SK-N-DZ (cell line): Measurements from ENCODE around the gene GPA33.

Experiments used
- DNase-seq: peaks from one replicate; pipeline ENCODE4 v3.0.0-alpha.2; 2015; ENCODE audit warnings: low spot score

Gene GPA33

DNA sequence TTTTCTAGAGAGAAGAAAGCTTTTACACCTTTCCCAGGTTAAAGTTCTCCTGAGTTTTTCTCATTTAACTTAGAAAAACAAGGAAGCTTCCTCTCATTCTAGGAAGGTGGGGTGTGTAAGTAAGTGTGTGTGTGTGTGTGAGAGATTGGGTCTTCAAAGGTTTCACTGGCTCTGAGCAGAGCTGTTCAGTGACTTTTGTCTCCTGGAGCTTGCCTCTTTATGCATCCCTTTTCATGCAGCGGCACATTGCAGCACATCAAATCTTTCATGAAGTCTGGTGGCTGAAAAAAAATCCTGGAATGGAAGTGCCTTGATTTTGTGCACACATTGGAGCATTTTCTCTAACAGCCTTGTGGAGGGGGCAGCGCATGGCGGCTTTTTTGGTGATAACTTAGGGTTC lies 3.4 kb downstream of the GPA33 start:
- no peak for DNase-seq

DNA sequence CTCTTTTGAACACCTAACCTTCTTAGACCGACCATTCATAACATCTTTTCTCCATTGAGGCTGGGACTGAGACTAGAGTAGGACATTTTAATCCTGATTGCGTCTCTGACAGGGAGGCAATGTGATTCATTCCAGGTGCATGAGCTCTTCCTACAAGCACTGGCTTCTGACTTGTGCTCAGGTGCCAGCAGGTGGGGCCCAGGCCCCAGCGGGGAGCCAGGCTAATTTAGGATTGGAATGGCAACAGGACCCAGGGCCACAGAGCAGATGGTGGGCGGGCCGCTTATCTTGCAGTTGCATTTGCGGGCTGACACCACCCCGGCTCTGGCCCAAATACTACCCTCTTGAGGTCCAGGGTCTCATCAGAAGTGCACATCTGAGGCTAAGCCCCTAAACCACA lies 4.1 kb downstream of the GPA33 start:
- DNase-seq: no peak

DNA sequence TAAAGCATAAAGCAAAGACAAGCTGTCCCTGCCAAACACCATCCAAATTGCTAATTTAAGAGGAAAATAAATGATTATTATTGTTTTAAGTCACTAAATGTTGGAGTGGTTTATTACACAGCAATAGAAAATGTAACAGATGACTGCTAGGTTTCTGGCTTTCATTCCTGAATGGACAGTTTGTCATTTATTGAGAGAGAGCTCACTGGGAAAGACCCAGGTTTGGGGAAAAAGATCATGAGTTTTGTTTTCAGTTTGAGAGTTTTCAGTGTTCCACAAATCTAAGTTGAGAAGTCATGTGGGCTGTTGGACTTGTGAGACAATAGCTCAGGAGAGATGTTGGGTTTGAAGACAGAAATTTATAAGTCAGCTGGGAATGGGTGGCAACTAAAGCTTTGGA lies 5.4 kb downstream of the GPA33 start:
- no peak for DNase-seq

DNA sequence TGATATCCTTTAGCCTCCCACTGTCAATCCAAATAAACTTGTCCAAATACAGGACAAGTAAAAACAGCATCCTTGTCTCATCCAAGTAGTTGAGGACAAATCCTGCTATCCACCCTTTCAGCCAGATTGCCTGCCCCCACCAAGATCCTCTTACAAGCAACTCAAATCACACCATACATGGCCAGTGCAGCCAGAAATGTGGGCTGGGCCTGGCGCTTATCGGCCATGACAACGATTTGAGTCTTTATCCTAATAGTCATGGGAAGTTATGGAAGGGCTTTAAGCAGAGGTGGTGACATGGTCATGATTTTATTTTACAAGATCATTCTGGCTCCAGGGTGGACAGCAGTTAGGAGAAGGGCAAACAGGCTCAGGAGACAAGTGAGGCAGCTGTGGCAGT lies 6.3 kb downstream of the GPA33 start:
- no peak for DNase-seq

DNA sequence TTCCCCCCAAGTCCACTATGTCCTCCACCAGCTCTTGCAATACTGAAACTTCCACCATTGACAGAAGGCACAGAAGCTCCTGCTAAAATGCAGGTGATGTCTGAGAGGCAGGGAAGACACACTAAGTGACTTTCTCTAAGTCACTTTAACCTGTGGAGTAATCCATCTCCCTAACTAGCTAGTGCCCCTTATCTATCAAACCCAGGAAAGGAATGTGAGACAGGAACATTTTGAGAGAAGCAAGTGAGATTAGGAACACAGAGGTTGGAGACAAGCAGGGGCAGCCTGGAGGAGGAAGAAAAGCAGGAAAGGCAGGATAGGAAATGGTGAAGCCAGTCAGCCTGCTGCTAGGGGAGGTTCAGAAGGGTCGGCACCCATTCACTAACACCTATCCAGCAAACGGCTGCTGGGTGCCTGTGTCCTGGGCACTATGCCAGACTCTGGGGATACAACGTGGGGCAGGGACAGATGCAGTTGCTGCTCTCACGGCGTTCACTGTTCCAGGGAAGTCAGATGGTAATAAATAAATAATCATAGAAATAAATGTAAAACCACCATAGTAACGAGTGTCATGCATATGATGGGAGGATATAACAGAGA lies 7.0 kb downstream of the GPA33 start:
- no peak for DNase-seq

DNA sequence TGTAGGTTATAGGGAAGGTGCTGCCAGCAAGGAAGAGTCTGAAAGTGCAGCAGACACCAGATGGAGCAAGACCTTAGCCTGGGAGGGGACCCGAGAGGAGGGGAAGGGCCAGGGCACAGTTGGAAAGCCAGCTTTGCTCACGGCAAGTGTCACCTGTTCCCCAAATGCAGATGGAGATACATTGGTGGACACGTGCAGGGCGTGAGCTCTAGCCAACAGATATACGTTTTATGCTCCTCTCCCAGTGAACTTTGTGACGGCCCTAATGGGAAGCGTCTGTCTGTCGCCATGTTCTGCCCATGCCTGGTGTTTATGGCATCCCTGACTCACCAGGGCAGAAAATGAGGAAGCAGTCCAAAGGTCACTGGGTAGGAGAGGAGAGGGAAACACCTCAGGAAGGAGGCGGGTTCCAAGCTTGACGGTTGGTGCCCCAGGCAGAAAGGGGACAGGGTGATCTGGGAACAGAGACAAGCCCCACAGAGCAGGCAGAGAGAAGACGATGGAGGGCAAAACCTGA lies 7.6 kb downstream of the GPA33 start:
- DNase-seq: no peak

DNA sequence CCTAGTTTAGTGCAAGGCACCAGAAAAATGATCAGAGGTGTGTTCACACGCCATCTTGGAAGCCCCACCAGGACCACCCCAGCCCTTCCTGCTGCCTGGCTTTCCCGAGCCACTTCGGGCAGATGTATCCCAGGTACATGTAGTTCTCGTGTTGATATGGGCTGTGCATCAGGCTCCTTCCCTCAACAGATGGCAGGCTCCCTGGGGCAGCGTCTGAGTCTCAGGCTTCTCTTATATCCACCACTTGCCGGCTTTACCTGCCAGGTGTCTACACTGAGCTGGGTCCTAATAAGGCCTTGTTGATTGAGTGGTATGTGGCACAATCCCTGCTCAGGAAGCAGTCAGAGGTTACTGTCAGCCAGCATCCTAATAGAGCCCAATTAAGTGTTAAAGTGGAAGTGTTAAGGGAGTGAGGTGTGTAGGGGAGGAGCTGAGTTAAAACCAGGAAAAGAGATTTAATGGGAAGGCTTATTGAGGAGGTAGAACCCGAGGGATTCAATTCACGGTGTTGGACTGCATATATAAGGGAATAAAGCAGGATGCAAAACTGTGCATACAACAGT lies 8.5 kb downstream of the GPA33 start:
- DNase-seq: no peak

DNA sequence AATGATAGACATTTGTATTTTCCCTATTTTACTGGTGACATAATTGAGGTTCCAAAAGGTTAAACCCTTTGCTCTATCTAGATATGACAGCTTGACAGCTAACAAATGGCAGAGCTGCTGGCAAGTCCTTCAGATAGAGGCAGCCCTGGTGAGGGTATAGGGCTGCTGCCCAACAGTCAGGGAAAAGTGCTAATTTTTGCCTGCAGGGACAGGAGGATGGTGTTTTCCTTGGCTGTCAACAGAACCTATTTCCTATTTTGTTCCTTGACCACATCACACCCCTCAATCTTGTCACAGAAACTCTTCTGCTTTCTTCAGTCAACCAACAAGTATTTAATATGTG lies 12.3 kb downstream of the GPA33 start:
- DNase-seq: no peak

DNA sequence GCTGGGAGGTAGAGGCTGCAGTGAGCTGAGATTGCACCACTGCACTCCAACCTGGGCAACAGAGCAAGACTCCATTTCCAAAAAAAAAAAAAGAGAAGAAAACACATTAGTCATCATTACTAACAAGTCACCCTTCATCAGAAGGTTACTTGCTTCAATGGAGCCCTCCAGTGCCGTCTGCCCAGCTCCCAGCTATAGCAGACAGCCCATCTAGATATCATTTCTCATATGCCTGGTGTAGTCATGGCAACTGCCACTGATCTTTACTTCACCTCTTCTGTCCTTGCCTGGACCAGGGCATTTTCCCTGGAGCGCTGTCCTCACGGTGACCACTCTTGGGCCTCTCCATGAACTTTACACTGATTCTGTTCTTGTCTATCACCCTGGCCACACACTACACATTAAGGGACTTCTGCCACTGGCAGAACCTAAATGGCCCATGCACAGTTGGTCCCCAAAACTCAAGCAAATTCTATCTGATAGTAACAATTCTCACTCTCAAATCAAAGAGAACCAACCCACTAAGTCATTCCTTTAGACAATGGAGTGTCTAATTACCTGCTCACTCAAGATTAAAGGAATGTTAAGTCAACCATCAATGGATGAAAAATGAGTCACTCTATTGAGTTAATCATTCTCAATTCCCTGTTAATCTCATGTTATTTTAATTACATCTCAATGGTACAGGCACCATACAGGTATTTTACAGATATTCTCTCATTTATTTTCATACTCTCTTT lies 12.9 kb downstream of the GPA33 start:
- no peak for DNase-seq

DNA sequence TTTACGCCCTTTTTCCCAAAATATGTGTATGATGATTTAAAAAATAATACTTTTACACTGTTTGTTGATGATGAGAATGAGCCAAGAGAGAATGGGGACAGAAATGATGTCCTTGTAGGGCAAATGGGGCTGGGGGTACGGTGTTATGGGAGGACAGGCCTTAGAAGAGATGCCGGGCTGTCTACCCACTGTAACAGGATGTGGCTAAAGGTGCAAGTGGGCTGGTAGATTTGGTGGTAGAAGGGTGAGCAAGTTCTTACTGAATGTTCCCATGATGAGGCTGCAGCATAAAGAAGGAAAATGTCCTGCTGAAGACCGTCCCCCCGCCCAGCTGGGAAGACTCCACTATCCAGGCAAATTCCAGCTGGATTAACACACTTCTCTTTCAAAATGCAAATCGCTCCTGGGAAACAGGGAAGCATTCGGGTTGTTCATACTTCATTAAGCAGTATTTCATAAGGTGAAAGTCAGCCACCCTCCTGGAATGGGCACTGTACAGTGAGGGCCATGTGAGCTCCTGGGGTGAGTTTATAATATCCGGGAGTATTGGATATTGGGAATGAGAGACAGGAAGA lies 14.0 kb downstream of the GPA33 start:
- DNase-seq: no peak

DNA sequence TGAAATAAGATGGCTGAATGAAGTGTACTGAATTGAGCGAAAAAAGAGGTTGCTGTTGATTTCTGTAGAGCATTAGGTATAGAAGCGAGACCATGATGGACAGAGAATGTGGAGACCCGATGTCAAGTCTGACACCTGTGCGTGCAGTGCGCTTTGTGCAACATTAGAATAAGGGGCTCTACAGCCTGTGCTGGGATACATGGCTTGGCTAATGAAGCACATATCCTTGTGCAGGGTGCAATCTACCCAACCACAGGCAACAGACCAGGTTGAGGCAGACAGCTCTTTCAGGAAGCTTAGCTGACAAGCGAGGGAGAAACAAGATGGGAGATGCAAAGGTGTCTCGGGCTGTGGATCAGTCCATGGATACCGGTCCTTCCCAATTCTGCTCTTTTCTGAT lies 18.9 kb downstream of the GPA33 start:
- no peak for DNase-seq

DNA sequence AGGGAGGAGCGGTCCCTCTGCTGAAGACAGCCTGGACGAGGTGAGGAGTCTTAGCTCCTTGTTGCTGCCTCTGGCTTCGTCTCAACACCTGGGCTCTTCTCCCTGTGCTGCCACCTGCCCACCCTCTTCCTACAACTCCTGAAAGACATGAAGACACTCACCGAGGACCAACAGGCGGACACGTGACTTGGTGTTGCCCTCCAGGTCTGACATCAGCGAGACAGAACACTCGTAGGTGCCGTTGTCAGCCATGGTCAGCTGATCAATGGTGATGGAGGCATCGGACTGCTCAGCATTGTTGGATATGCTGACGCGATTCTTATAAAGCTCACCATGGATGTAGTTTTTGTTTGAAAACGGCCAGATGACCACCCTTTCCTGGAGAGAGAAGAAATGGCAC lies 21.4 kb downstream of the GPA33 start:
- no peak for DNase-seq

DNA sequence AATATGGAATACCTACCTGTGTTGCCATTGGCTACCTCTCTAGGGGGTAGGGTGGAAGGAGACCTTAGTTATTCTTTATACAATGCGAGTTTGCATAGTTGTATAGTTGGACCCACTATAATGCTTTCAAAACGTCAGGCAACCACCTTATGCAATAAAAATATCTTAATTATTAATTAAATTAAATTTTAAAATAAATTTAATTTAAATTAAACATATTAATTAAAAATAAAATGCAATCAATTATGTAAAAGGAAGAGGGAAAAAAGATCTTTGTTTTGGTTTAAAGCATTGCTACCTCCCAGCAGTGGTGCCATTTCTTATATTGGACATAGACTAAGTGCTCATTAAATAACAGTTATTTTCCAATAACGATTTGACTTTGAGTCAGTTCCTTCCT lies 22.3 kb downstream of the GPA33 start:
- no peak for DNase-seq

DNA sequence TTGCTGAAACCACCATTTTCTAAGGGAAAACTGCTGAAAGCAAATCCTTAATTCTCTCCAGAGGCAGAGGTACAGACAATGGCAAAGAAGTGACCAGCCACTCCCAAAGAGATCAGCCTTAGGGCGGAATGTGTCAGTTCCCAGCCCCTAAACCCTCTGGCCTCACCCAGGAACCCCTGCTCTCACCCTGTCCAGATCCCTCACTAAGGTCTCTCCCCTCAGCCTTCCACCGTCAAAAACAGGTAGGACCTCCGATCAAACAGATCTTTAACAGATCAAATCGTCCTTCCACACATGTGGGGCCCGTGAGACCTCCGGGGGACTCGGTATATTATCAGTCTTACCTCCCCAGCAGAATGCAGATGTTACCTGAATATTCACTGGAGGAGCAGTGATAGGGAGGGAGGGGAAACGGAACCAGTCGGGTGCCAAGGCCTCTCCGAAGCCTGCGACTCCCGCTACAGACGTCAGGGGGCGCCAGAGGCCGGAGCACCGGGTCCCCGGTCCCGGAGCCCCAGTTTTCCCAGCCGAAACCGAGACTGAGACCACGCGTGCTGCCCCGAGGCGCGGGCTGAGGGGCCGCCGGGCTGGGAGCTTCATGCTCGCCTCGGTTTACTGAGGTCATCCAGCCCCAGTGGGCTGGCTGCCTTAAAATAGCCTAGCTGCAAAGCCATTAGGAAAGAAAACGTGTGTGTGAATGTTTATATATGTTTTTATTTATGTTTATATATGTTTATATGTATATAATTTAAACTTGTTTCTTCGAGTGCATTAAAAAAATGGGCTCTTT lies 23.6 kb downstream of the GPA33 start:
- peak; percentile 68 for DNase-seq

DNA sequence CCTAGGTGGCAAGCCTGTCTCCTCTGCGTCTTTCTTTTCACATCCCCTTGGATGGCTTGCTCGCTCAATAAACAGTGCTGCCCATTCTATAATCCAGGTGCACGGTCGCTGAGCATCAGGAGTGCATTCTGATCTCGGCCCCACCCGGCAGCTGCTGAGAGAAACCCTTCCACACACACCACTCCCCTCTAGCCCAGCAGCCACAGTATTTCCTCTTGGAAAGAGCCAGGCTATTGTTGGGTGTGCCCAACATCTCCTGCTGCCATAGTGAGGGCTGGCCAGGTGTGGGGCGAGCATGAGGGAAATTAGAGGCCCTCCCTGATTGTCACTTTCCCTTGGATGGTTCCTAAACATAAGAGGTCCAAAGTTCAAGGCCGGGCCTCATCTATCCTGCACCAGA lies 24.7 kb downstream of the GPA33 start:
- no peak for DNase-seq

DNA sequence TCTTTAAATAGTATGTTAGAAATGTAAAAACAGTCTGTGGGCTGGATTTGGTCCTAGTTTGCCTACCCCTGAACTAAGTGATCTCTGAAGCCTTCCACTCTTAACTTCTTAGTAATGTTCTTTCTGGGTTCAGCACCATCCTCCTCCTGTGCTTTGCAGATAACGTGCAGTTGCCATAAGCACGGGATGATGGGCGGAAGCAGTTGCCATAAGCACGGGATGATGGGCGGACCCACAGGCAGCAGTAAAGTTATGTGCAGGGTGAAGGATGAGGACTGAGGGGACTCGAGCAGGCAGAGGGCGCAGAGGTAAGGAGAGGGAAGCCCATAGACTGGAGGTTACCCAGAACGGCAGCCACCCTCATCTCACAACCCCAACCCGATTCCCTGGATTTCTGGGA lies 25.6 kb downstream of the GPA33 start:
- DNase-seq: no peak

DNA sequence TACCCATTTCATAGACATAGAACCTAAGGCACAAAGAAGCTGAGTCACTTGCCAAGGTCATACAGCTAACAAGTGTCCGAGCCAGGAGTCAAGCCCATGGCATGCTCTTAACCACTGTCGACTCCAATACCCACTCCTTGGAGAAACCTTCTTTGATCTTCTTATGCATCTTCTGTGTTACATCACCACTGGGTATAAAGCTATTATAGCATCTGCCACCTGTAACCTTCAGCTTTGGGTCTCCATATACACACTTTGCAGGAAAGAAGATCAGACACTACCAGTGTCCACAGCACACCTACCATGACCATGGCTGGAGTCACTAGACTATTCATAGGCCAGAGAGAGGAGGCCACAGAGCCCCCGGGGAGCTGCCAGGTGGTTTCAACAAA lies 29.1 kb downstream of the GPA33 start:
- DNase-seq: no peak

DNA sequence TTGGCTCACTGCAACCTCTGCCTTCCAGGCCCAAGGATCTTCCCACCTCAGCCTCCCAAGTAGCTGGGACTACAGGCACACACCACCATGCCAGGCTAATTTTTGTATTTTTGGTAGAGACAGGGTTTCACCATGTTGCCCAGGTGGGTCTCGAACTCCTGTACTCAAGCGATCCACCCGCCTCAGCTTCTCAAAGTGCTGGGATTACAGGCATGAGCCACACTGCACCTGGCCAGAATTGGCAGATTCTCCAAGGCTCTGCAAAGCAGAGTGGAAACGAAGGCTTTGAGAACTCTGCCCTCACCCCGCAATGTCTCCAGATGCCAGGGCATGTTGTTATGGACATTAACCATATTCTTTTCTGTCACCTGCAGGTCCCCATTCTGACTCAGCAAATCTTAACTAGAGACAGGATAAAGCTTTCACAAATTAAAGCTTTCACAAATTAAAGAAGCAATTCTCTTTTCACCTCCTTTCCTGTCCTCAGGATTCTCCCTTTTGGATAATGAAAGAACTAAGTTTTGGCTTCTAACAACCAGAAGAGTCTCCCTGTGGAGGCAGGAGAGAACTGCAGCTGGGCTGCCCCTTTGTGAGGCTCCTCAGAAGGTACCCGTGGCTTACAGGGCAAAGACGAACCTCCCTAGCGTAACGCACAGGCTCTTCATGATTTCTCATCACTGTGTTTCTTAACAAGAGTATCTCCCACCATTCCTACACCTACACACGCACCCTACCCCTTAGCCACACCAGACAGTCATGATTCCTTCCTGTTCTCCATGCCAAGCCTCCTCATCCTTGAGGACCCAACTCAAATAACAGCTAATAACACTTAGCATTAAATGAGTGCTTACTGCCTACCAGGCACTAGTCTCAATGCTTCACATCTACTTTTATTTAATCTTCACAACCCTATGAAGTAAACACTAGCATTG lies 29.8 kb downstream of the GPA33 start:
- no peak for DNase-seq

DNA sequence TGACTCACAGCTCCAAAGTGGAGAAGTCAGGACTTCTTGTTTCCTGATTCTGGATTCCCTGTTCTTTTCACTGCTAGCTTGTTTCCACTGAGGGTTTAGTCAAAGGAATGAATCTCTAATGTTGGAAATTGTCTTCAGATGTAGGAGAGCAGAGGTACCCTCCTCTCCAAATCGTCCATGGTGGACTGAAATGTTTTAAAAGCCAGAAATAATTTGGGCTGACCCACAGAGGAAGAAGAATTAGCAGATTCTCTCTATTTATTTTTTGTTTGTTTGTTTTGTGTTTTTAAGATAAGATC lies 30.4 kb downstream of the GPA33 start:
- DNase-seq: no peak

DNA sequence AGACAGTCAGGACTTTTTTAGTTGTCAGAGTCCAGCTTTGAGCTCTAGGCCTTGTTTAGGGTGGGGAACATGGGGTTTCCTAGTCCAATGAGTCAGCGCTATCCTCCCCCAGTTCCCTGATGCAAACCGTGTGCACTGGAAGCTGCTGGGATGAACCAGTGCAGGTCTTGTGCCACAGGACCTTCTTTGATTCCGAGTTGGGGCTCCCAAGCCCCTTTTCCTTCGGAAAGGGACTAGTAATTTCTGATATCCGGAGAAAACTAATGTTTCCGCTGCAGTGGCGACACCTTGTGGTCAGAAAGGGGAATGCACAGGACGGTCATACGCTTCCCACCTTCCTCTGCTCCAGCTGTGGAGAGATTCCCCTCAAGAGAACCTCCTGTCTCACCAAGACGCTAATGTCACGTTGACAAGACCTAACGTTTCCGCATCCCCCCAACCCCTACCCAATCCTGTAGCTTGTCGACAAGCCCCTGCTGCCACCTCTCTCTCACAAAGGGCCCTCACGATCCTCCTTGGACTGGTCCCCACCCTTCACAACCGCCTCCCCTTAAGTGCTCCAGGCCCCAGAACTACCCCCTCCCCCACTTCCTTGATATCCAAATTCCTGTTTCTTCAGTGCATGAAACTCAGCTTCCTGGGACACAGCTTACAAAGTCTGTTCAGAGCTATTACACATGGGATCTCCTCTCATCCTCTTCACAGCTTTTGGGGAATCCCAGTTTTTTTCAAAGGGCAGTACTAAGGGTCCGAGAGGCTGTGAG lies 30.9 kb downstream of the GPA33 start:
- DNase-seq: peak; percentile 68
